ENCODE data around the gene PHOX2A. TPM values are rescaled to one million over a fixed set of nuclear protein-coding genes. Genes with fewer than 3 reads are reported as not detected.

PHOX2A gene
- total RNA-seq, 2 experiments from 2014 or later = not detected

- DNase-seq = no peak
- POLR2A ChIA-PET = no interaction called here
- no peak overlapping the region for H3K27ac Mint-ChIP-seq
- no peaks in the 10 kb centered on the region for H3K4me1 Mint-ChIP-seq (ENCODE audit: low read depth)
- no peaks in the 10 kb centered on the region for H3K27me3 Mint-ChIP-seq
- CTCF ChIA-PET = no interaction called here
- peaks cover 8% of the 10 kb centered on the region for H3K36me3 Mint-ChIP-seq
- intact Hi-C loops (cut with micrococcal nuclease) = no loop called here
- H3K9me3 Mint-ChIP-seq = no peaks in the 10 kb centered on the region
- H3K4me3 Mint-ChIP-seq = no peak overlapping the region
These were observed 12.3 kb downstream of the PHOX2A start for GRCh38 chr11:72231396-72232259.

- DNase-seq = no peak
- Mint-ChIP-seq H3K4me1 (ENCODE audit: low read depth) (peaks cover 6% of the 10 kb centered on the region), H3K9me3 (no peaks in the 10 kb centered on the region), H3K36me3 (peaks cover 6% of the 10 kb centered on the region), H3K27ac (no peak overlapping the region), H3K27me3 (no peaks in the 10 kb centered on the region), H3K4me3 (no peak overlapping the region)
- ChIA-PET CTCF (no interaction called here), POLR2A (no interaction called here)
- intact Hi-C loops (cut with micrococcal nuclease) = no loop called here
These were observed 13.1 kb downstream of the PHOX2A start for GRCh38 chr11:72230764-72231365.

GRCh38 chr11:72229925-72230763, 13.8 kb downstream of the PHOX2A start:
- H3K36me3 Mint-ChIP-seq = peaks cover 6% of the 10 kb centered on the region
- no peak for DNase-seq
- H3K27ac Mint-ChIP-seq = no peak overlapping the region
- H3K4me1 Mint-ChIP-seq (ENCODE audit: low read depth) = peaks cover 13% of the 10 kb centered on the region
- intact Hi-C loops (cut with micrococcal nuclease) = no loop called here
- no peaks in the 10 kb centered on the region for H3K9me3 Mint-ChIP-seq
- H3K4me3 Mint-ChIP-seq = no peak overlapping the region
- CTCF ChIA-PET = interaction anchor here (0.7 to 2.4 kb wide), 2 partner anchors 8 to 47 kb away, joined by 3 to 7 read pairs; no protein-coding TSS in a partner anchor
- H3K27me3 Mint-ChIP-seq = no peaks in the 10 kb centered on the region
- POLR2A ChIA-PET = no interaction called here

GRCh38 chr11:72229336-72229924, 14.5 kb downstream of the PHOX2A start:
- intact Hi-C loops (cut with micrococcal nuclease) = no loop called here
- Mint-ChIP-seq H3K27me3 (no peaks in the 10 kb centered on the region), H3K4me3 (no peak overlapping the region), H3K36me3 (peaks cover 6% of the 10 kb centered on the region), H3K9me3 (no peaks in the 10 kb centered on the region), H3K4me1 (ENCODE audit: low read depth) (peaks cover 14% of the 10 kb centered on the region), H3K27ac (no peak overlapping the region)
- CTCF ChIA-PET = interaction anchor here (0.7 to 2.4 kb wide), 2 partner anchors 9 to 46 kb away, joined by 3 to 7 read pairs; no protein-coding TSS in a partner anchor
- DNase-seq = peak; percentile 4
- POLR2A ChIA-PET = no interaction called here

GRCh38 chr11:72228844-72229231, 15.1 kb downstream of the PHOX2A start:
- Mint-ChIP-seq H3K4me3 (no peak overlapping the region), H3K4me1 (ENCODE audit: low read depth) (peaks cover 14% of the 10 kb centered on the region), H3K9me3 (no peaks in the 10 kb centered on the region), H3K27ac (no peak overlapping the region), H3K27me3 (no peaks in the 10 kb centered on the region), H3K36me3 (peaks cover 11% of the 10 kb centered on the region)
- POLR2A ChIA-PET = no interaction called here
- CTCF ChIA-PET = interaction anchor here (2.4 kb wide), 1 partner anchor 9 kb away, joined by 7 read pairs; no protein-coding TSS in a partner anchor
- no peak for DNase-seq
- intact Hi-C loops (cut with micrococcal nuclease) = no loop called here

GRCh38 chr11:72228229-72228843, 15.6 kb downstream of the PHOX2A start:
- Mint-ChIP-seq H3K27me3 (no peaks in the 10 kb centered on the region), H3K9me3 (no peaks in the 10 kb centered on the region), H3K4me3 (no peak overlapping the region), H3K27ac (no peak overlapping the region), H3K4me1 (ENCODE audit: low read depth) (peaks cover 14% of the 10 kb centered on the region), H3K36me3 (peaks cover 11% of the 10 kb centered on the region)
- POLR2A ChIA-PET = no interaction called here
- intact Hi-C loops (cut with micrococcal nuclease) = no loop called here
- peak; percentile 6 for DNase-seq
- CTCF ChIA-PET = interaction anchor here (1.5 to 2.4 kb wide), 2 partner anchors 10 to 45 kb away, joined by 5 to 7 read pairs; no protein-coding TSS in a partner anchor

GRCh38 chr11:72227316-72228228, 16.4 kb downstream of the PHOX2A start:
- peaks cover 18% of the 10 kb centered on the region for H3K4me1 Mint-ChIP-seq (ENCODE audit: low read depth)
- H3K9me3 Mint-ChIP-seq = no peaks in the 10 kb centered on the region
- intact Hi-C loops (cut with micrococcal nuclease) = no loop called here
- no peak overlapping the region for H3K27ac Mint-ChIP-seq
- peaks cover 11% of the 10 kb centered on the region for H3K36me3 Mint-ChIP-seq
- H3K27me3 Mint-ChIP-seq = no peaks in the 10 kb centered on the region
- no peak overlapping the region for H3K4me3 Mint-ChIP-seq
- CTCF ChIA-PET = interaction anchor here (1.5 to 3.1 kb wide), 3 partner anchors 9 to 44 kb away, joined by 5 to 21 read pairs (median 7); no protein-coding TSS in a partner anchor
- no peak for DNase-seq
- POLR2A ChIA-PET = interaction anchor here (1.1 kb wide), 1 partner anchor 10 kb away, joined by 3 read pairs; no protein-coding TSS in a partner anchor

GRCh38 chr11:72226701-72227100, 17.3 kb downstream of the PHOX2A start:
- Mint-ChIP-seq H3K27ac (no peak overlapping the region), H3K36me3 (peaks cover 11% of the 10 kb centered on the region), H3K4me3 (no peak overlapping the region), H3K9me3 (no peaks in the 10 kb centered on the region), H3K4me1 (ENCODE audit: low read depth) (peaks cover 24% of the 10 kb centered on the region), H3K27me3 (no peaks in the 10 kb centered on the region)
- ChIA-PET CTCF (interaction anchor here (0.7 to 3.1 kb wide), 3 partner anchors 10 to 149 kb away, joined by 3 to 21 read pairs (median 5); no protein-coding TSS in a partner anchor), POLR2A (interaction anchor here (1.1 kb wide), 1 partner anchor 11 kb away, joined by 3 read pairs; no protein-coding TSS in a partner anchor)
- no peak for DNase-seq
- intact Hi-C loops (cut with micrococcal nuclease) = no loop called here

- POLR2A ChIA-PET = interaction anchor here (1.1 to 2.2 kb wide), 3 partner anchors 13 to 205 kb away, joined by 3 to 9 read pairs (median 4); partner anchors contain the start of gene LAMTOR1
- H3K27ac Mint-ChIP-seq = peak overlapping the region; percentile 77
- DNase-seq = peak; percentile 64
- CTCF ChIA-PET = interaction anchor here (1.3 to 3.1 kb wide), 3 partner anchors 11 to 200 kb away, joined by 6 to 21 read pairs (median 6); no protein-coding TSS in a partner anchor
- H3K9me3 Mint-ChIP-seq = no peaks in the 10 kb centered on the region
- H3K4me1 Mint-ChIP-seq (ENCODE audit: low read depth) = peaks cover 24% of the 10 kb centered on the region
- H3K27me3 Mint-ChIP-seq = no peaks in the 10 kb centered on the region
- peak overlapping the region; percentile 79 for H3K4me3 Mint-ChIP-seq
- intact Hi-C loops (cut with micrococcal nuclease) = no loop called here
- peaks cover 8% of the 10 kb centered on the region for H3K36me3 Mint-ChIP-seq
These were observed 18.5 kb downstream of the PHOX2A start for GRCh38 chr11:72225411-72225951.

Data from activated CD4-positive, alpha-beta memory T cell treated with anti-CD3 and anti-CD28 coated beads for 36 hours (primary cell).